GM13976 (cell line): ENCODE results near the gene MAFF.
"Not testable (repeated sequence)": the region's sequence is repeated elsewhere in the genome, so short reads cannot be mapped to it uniquely, and the experiment has no call there.

ENCODE experiments used
- DNase-seq: peaks from one replicate; pipeline ENCODE4 v3.0.0; 2012; ENCODE audit warnings: low spot score
- in situ Hi-C: fragments of 300-500 bp; cut with MboI; formaldehyde crosslinking; loops from one replicate; pipeline ENCODE4 v1.12.0; 2022; ENCODE audit warnings: low sequenced_read_pairs, mixed read lengths, inconsistent platforms; ENCODE audit not compliant: unreplicated experiment
- TF ChIP-seq, protein P1 (sequence below): IDR thresholded peaks from 2 replicates; pipeline ENCODE4 v1.5.1; 2012; ENCODE audit warnings: borderline replicate concordance, mild to moderate bottlenecking; ENCODE audit not compliant: insufficient read depth; ENCODE audit errors: extremely low read depth, missing control alignments, control extremely low read depth

Gene MAFF

DNA sequence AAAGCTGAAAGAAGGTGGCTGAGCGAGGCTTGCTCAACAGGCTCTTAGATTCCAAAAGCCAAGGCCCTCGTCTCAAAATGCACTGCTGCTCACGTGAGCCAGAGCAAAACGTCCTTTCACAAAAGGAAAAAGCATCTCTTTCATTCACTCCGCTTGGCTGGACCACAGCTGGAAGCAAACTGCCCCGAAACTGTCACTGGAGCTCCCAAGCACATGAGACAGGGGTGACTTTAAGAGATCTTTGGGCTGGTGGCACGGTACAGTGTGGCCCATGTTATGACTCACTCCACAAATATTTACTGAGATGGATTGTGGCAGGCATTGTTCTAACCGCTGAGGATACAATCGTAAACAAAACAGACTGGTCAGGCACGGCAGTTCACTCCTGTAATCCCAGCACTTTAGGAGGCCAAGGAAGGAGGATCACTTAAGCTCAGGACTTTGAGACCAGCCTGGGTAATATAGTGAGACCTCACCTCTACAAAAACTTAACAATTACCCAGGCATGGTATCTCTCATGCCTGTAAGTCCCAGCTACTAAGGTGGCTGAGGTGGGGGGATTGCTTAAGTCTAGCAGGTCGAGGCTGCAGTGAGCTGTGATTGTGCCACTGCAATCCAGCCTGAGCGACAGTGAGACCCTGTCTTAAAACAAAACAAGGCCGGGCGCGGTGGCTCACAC is 23.7 kb upstream of the MAFF start:
- TF ChIP-seq, protein P1, sequence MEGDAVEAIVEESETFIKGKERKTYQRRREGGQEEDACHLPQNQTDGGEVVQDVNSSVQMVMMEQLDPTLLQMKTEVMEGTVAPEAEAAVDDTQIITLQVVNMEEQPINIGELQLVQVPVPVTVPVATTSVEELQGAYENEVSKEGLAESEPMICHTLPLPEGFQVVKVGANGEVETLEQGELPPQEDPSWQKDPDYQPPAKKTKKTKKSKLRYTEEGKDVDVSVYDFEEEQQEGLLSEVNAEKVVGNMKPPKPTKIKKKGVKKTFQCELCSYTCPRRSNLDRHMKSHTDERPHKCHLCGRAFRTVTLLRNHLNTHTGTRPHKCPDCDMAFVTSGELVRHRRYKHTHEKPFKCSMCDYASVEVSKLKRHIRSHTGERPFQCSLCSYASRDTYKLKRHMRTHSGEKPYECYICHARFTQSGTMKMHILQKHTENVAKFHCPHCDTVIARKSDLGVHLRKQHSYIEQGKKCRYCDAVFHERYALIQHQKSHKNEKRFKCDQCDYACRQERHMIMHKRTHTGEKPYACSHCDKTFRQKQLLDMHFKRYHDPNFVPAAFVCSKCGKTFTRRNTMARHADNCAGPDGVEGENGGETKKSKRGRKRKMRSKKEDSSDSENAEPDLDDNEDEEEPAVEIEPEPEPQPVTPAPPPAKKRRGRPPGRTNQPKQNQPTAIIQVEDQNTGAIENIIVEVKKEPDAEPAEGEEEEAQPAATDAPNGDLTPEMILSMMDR = no peak
- in situ Hi-C loops = no loop called here
- DNase-seq = no peak

- in situ Hi-C loops, DNase-seq: not testable (repeated sequence)
Measured at GRCh38 chr22:38178605-38178937, 23.2 kb upstream of the MAFF start.

GRCh38 chr22:38180841-38181452 is 20.8 kb upstream of the MAFF start:
- TF ChIP-seq, protein P1 = no peak
- in situ Hi-C loops = no loop called here
- peak; percentile 50 for DNase-seq

GRCh38 chr22:38181453-38182200 is 20.2 kb upstream of the MAFF start, which contains the start of gene PLA2G6:
Gene PLA2G6, minus strand, starts transcription at chr22:38181830. Its CDS starts 12,404 bp downstream, at chr22:38169426.
- in situ Hi-C loops = no loop called here
- TF ChIP-seq, protein P1 = no peak
- DNase-seq = peak; percentile 98

DNA sequence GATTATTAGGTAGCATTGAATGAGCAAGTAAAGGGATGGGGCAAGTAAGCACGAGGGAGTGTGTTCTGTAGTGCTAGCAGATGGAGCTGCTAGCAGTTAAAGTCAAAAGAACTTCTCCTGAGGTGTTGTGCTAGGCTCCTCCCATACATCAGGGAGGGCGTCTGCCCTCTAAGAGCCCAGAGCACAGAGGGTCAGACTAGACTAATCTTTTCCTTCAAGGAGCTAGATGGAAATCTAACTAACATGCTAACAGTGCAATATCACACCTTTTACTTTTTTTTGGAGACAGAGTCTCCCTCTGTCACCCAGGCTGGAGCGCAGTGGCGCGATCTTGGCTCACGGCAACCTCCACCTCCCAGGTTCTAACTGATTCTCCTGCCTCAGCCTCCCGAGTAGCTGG is 17.0 kb upstream of the MAFF start:
- in situ Hi-C loops = no loop called here
- TF ChIP-seq, protein P1 = no peak
- DNase-seq = no peak

DNA sequence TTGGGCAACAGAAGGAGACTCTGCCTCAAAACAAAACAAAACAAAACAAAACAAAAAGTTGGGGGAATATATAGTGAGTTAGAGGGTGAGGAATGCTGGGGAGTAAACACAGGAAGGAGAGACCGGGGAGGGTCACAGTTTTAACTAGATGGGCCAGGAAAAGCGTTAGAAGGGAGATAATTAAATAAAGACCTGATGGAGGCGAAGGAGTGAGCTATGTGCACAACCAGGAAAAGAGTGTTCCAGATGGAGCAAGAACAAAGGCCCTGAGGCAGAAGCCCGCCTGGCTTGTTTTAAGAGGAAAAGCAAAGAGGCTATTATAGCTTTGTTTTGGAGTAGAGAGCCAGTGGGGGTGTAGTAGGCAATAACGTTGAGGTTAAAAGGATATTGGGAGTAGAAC is 15.4 kb upstream of the MAFF start:
- TF ChIP-seq, protein P1 = no peak
- no peak for DNase-seq

More for the DNA sequence above, 15.4 kb upstream of the MAFF start:
- in situ Hi-C loops = no loop called here
